ENCODE measurements around the gene CHAF1B. TPM values are rescaled to one million over a fixed set of nuclear protein-coding genes. Genes with fewer than 3 reads are reported as not detected.
A peak's percentile ranks its signal among the peaks of the same experiment; 100 is the strongest.

Gene CHAF1B
- total RNA-seq, 1 donor from 2014 or later = 4.9 TPM

- Mint-ChIP-seq H3K9me3 (ENCODE audit: unreplicated experiment) (no peaks in the 10 kb centered on the region), H3K36me3 (ENCODE audit: unreplicated experiment) (peaks cover 12% of the 10 kb centered on the region), H3K27ac (ENCODE audit: unreplicated experiment) (peak overlapping the region; percentile 21), H3K4me3 (ENCODE audit: unreplicated experiment) (no peak overlapping the region), H3K27me3 (ENCODE audit: unreplicated experiment) (no peaks in the 10 kb centered on the region), H3K4me1 (ENCODE audit: unreplicated experiment) (peaks cover 11% of the 10 kb centered on the region)
- DNase-seq (ENCODE audit: extremely low spot score, unreplicated experiment) = no peak
- no peak for TF ChIP-seq CTCF (IDR thresholded peaks at IDR 0.05)
Observed at GRCh38 chr21:36408568-36408967, 23.4 kb downstream of the CHAF1B start.

GRCh38 chr21:36411301-36411700, 26.1 kb downstream of the CHAF1B start:
- Mint-ChIP-seq H3K27me3 (ENCODE audit: unreplicated experiment) (no peaks in the 10 kb centered on the region), H3K36me3 (ENCODE audit: unreplicated experiment) (peaks cover 11% of the 10 kb centered on the region), H3K27ac (ENCODE audit: unreplicated experiment) (no peak overlapping the region), H3K4me3 (ENCODE audit: unreplicated experiment) (no peak overlapping the region), H3K4me1 (ENCODE audit: unreplicated experiment) (peaks cover 11% of the 10 kb centered on the region), H3K9me3 (ENCODE audit: unreplicated experiment) (no peaks in the 10 kb centered on the region)
- no peak for DNase-seq (ENCODE audit: extremely low spot score, unreplicated experiment)
- no peak for TF ChIP-seq CTCF (IDR thresholded peaks at IDR 0.05)

GRCh38 chr21:36412916-36413315, 27.7 kb downstream of the CHAF1B start:
- H3K4me1 Mint-ChIP-seq (ENCODE audit: unreplicated experiment) = peaks cover 7% of the 10 kb centered on the region
- DNase-seq (ENCODE audit: extremely low spot score, unreplicated experiment) = no peak
- no peak overlapping the region for H3K27ac Mint-ChIP-seq (ENCODE audit: unreplicated experiment)
- TF ChIP-seq CTCF (IDR thresholded peaks at IDR 0.05) = no peak
- H3K36me3 Mint-ChIP-seq (ENCODE audit: unreplicated experiment) = peaks cover 7% of the 10 kb centered on the region
- no peak overlapping the region for H3K4me3 Mint-ChIP-seq (ENCODE audit: unreplicated experiment)
- no peaks in the 10 kb centered on the region for H3K27me3 Mint-ChIP-seq (ENCODE audit: unreplicated experiment)
- no peaks in the 10 kb centered on the region for H3K9me3 Mint-ChIP-seq (ENCODE audit: unreplicated experiment)

- H3K36me3 Mint-ChIP-seq (ENCODE audit: unreplicated experiment) = peaks cover 7% of the 10 kb centered on the region
- no peak overlapping the region for H3K27ac Mint-ChIP-seq (ENCODE audit: unreplicated experiment)
- no peak for DNase-seq (ENCODE audit: extremely low spot score, unreplicated experiment)
- TF ChIP-seq CTCF (IDR thresholded peaks at IDR 0.05) = no peak
- H3K4me1 Mint-ChIP-seq (ENCODE audit: unreplicated experiment) = peaks cover 4% of the 10 kb centered on the region
- no peak overlapping the region for H3K4me3 Mint-ChIP-seq (ENCODE audit: unreplicated experiment)
- no peaks in the 10 kb centered on the region for H3K27me3 Mint-ChIP-seq (ENCODE audit: unreplicated experiment)
- no peaks in the 10 kb centered on the region for H3K9me3 Mint-ChIP-seq (ENCODE audit: unreplicated experiment)
Observed at GRCh38 chr21:36415375-36415774, 30.2 kb downstream of the CHAF1B start.

- no peak for TF ChIP-seq CTCF (IDR thresholded peaks at IDR 0.05)
- Mint-ChIP-seq H3K4me3 (ENCODE audit: unreplicated experiment) (no peak overlapping the region), H3K36me3 (ENCODE audit: unreplicated experiment) (peaks cover 3% of the 10 kb centered on the region), H3K27me3 (ENCODE audit: unreplicated experiment) (no peaks in the 10 kb centered on the region), H3K27ac (ENCODE audit: unreplicated experiment) (no peak overlapping the region), H3K9me3 (ENCODE audit: unreplicated experiment) (no peaks in the 10 kb centered on the region), H3K4me1 (ENCODE audit: unreplicated experiment) (peaks cover 4% of the 10 kb centered on the region)
- no peak for DNase-seq (ENCODE audit: extremely low spot score, unreplicated experiment)
Observed at GRCh38 chr21:36419241-36419640, 34.0 kb downstream of the CHAF1B start.

Data from osteocyte (in vitro differentiated cells).